Kidney (tissue), 14 donors: ENCODE measurements around the gene RUFY1. TPM values are rescaled to one million over a fixed set of nuclear protein-coding genes. Genes with fewer than 3 reads are reported as not detected.

Experiments
- DNase-seq, 5 donors: peaks; one replicate each; pipeline ENCODE4 v3.0.0-alpha.2; 2013 to 2020
- FAIRE-seq: peaks from 2 replicates; lab custom pipeline; 2012; peaks lifted over from hg19 to GRCh38; lab: Jason Lieb, UNC
- H3K27ac ChIP-seq, 2 donors: one replicate each; pipeline ENCODE4 v1.7.0; 2013; ENCODE audit warnings: low read depth in 2 of 2, low read length in 2 of 2, inconsistent platforms in 1 of 2
- H3K27me3 ChIP-seq: one replicate; pipeline ENCODE4 v1.7.1; 2013; ENCODE audit warnings: low read length, inconsistent platforms; ENCODE audit not compliant: control insufficient read depth, insufficient read depth
- H3K36me3 ChIP-seq, 3 donors: one replicate each; pipeline versions ENCODE4 v1.7.0 to v1.7.1; 2013; ENCODE audit warnings: low read length in 3 of 3, control low read depth in 1 of 3, inconsistent platforms in 1 of 3; ENCODE audit not compliant: insufficient read depth in 3 of 3, control insufficient read depth in 2 of 3
- H3K4me1 ChIP-seq, 3 donors: one replicate each; pipeline versions ENCODE4 v1.7.0 to v1.7.1; 2013; ENCODE audit warnings: low read length in 3 of 3, inconsistent platforms in 1 of 3, low read depth in 1 of 3; ENCODE audit not compliant: control insufficient read depth in 2 of 3, insufficient read depth in 2 of 3
- H3K4me3 ChIP-seq, 3 donors: one replicate each; pipeline versions ENCODE4 v1.7.0 to v1.8.1; 2013; ENCODE audit warnings: low read length in 3 of 3, control low read depth in 1 of 3, inconsistent platforms in 1 of 3
- H3K9ac ChIP-seq, 3 donors: one replicate each; pipeline versions ENCODE4 v1.7.0 to v1.7.1; 2013; ENCODE audit warnings: low read length in 3 of 3, control low read depth in 1 of 3, inconsistent platforms in 1 of 3
- H3K9me3 ChIP-seq, 3 donors: one replicate each; pipeline versions ENCODE4 v1.7.0 to v1.7.1; 2013; ENCODE audit warnings: low read length in 3 of 3, control low read depth in 1 of 3, inconsistent platforms in 1 of 3; ENCODE audit not compliant: control insufficient read depth in 2 of 3, insufficient read depth in 1 of 3
- CTCF ChIP-seq: IDR thresholded peaks from 3 replicates; pipeline ENCODE4 v1.5.1; 2012; ENCODE audit warnings: mild to moderate bottlenecking, moderate library complexity, borderline replicate concordance; ENCODE audit not compliant: insufficient read depth; ENCODE audit errors: extremely low read depth
- intact Hi-C: fragments of 100-400 bp; cut with DNase I; formaldehyde crosslinking; loops from one replicate; pipeline ENCODE4 v1.11.1; 2022
- polyA plus RNA-seq: library from polyadenylated mRNA; stranded (reverse); fragments of 350-450 nt; fragmentation: Illumina TruSeq; extraction: RNeasy Lipid Tissue Mini Kit (QIAGEN cat#74804); gene quantifications from one replicate; pipeline ENCODE4 v1.2.3, GENCODE V29; 2014; ENCODE audit warnings: low read depth, low replicate concordance; ENCODE audit not compliant: insufficient read depth
- total RNA-seq: library from RNA; stranded (reverse); fragmentation: NEBNext Ultra II Directional; extraction: Animal tissue kit (Norgen Biotek cat#: 25700); gene quantifications from one replicate; pipeline ENCODE4 v1.2.1, GENCODE V29; 2021
- donor health status: control.
- donor health status: control.
- donor health status: control.
- donor health status: control.
- donor health status: control.
- donor health status: DM: yes; HTN: yes; CAD: no.
- donor health status: Normal renal cell carcinoma (clear cell type).

RUFY1 gene
- total and polyA plus RNA-seq, 2 donors from 2014 or later = 48.5 to 56.3 TPM

GRCh38 chr5:179606910-179607159 lies 56.5 kb downstream of the RUFY1 start:
- TF ChIP-seq CTCF = no peak
- H3K4me1 ChIP-seq = peaks cover 0 to 4% (median 0%) of the 10 kb centered on the region in 3 donors
- H3K36me3 ChIP-seq = peaks cover 12 to 52% (median 28%) of the 10 kb centered on the region in 3 donors
- H3K27me3 ChIP-seq = no peaks in the 10 kb centered on the region
- H3K4me3 ChIP-seq = no peak overlapping the region
- H3K9me3 ChIP-seq = no peaks in the 10 kb centered on the region
- H3K27ac ChIP-seq = no peak overlapping the region
- no peak overlapping the region for H3K9ac ChIP-seq
- FAIRE-seq (no peak), DNase-seq (no peak)
- intact Hi-C loops = no loop called here

DNA sequence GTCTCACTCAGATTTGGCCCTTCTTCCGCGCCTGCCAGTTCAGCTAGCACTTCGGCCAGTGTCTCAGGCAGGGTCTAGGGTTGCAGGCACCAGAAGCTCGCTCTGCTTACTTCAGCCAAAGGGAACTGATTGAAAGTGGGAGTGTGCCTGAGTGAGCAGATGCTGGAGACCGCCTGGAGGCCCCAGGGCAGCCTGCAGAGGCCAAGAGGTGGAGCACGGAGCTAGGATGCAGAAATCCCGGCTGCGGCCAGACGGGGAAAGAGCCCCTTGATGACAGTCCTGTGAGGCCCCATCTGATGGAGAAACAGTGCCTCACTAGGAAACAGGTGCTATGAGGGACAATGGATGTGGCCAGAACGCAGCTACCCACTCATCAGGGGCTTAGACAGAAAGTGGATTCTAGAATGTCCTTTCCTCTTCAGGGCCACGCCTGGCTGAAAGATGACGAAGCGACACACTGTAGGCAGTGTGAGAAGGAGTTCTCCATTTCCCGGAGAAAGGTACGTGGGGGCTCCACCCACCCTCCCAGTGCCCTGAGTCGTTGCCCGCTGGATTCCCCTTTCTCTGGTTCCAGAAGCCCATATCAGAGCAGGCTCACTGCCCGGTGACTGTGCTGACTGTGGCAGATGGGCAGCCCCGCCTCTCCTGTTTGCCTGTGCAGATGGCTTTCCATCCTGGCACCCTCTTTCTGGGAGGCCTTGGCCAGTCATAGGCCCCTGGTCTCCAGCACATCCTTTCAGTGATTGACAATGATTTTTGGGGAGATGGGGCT lies 57.0 kb downstream of the RUFY1 start:
- FAIRE-seq (no peak), DNase-seq (peak in 3 of 5 donors; percentile 18 to 74 (median 44))
- no peak for TF ChIP-seq CTCF
- Histone ChIP-seq H3K36me3 (peaks cover 13 to 49% (median 26%) of the 10 kb centered on the region in 3 donors), H3K27ac (no peak overlapping the region), H3K9me3 (no peaks in the 10 kb centered on the region), H3K9ac (no peak overlapping the region), H3K4me3 (no peak overlapping the region), H3K4me1 (peaks cover 0 to 6% (median 0%) of the 10 kb centered on the region in 3 donors), H3K27me3 (no peaks in the 10 kb centered on the region)
- intact Hi-C loops = no loop called here

DNA sequence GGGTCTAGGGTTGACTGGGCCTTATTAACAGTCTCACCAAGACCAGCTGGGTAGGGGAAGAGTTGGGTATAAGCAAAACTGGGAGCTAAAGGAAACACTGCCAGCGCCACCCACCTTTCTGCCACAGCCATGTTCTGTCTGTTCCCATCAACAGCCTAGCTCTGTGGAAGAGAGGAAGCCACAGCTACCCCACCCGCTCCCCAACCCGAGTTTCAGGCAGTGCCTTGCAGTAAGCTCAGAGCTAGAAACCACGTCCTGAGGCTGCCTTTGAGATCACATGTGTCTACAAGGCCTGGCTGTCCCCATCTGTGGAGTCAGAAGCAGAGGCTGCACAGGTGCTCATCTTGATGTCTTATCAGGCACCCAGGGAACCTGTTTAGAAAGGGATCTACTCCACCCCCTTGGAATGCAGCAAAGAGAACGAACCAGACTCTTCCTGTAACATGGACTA lies 57.8 kb downstream of the RUFY1 start:
- FAIRE-seq (no peak), DNase-seq (peak in 1 of 5 donors; percentile 73)
- Histone ChIP-seq H3K36me3 (peaks cover 13 to 51% (median 29%) of the 10 kb centered on the region in 3 donors), H3K9me3 (no peaks in the 10 kb centered on the region), H3K4me3 (no peak overlapping the region), H3K9ac (no peak overlapping the region), H3K4me1 (peaks cover 0 to 6% (median 0%) of the 10 kb centered on the region in 3 donors), H3K27ac (no peak overlapping the region), H3K27me3 (no peaks in the 10 kb centered on the region)
- no peak for TF ChIP-seq CTCF
- intact Hi-C loops = no loop called here
